ENCODE measurements around the gene LGALSL. TPM values are rescaled to one million over a fixed set of nuclear protein-coding genes. Genes with fewer than 3 reads are reported as not detected.

LGALSL gene
- total and polyA plus RNA-seq, 2 experiments from 2014 or later, result 0.43 to 0.60 TPM

GRCh38 chr2:64466478-64467085 is 12.6 kb downstream of the LGALSL start:
- Histone ChIP-seq H3K9me3 (ENCODE audit: low read depth) (no peaks in the 10 kb centered on the region), H4K20me1 (ENCODE audit: insufficient read depth) (no peaks in the 10 kb centered on the region), H3K4me1 (ENCODE audit: insufficient read depth) (peaks cover 12% of the 10 kb centered on the region), H3F3A (ENCODE audit: insufficient read depth) (peaks cover 12% of the 10 kb centered on the region), H3K4me2 (ENCODE audit: unreplicated experiment) (no peak overlapping the region), H2AFZ (no peak overlapping the region), H3K9me2 (ENCODE audit: insufficient read depth) (no peaks in the 10 kb centered on the region), H3K27me3 (replicated peaks; ENCODE audit: insufficient read depth) (peaks cover 29% of the 10 kb centered on the region), H3K4me3 (no peak overlapping the region), H3K27ac (no peak overlapping the region), H3K36me3 (ENCODE audit: low read depth) (no peaks in the 10 kb centered on the region), H3K9ac (no peak overlapping the region), H3K79me2 (ENCODE audit: insufficient read depth) (no peaks in the 10 kb centered on the region)
- TF ChIP-seq EZH2 (IDR thresholded peaks at IDR 0.05; ENCODE audit: insufficient read depth, poor library complexity, severe bottlenecking), result no peak
- TF ChIP-seq EZH2phosphoT487 (IDR thresholded peaks at IDR 0.05; ENCODE audit: insufficient read depth, low read depth), result no peak
- DNase-seq, result no peak
- in situ Hi-C loops (cut with MboI), result no loop called here
- 81 to 89% methylated on average over 6 of the region's 6 CpGs for WGBS, 2 experiments (ENCODE audit: low coverage in 1 of 2, low lambda C conversion rate in 2 of 2, missing lambda C conversion rate in 2 of 2)

- H3K9ac ChIP-seq, result no peak overlapping the region
- no peak overlapping the region for H3K27ac ChIP-seq
- WGBS, 2 experiments (ENCODE audit: low coverage in 1 of 2, low lambda C conversion rate in 2 of 2, missing lambda C conversion rate in 2 of 2), result 75 to 84% methylated on average over 8 of the region's 8 CpGs
- in situ Hi-C loops (cut with MboI), result no loop called here
- H3K9me2 ChIP-seq (ENCODE audit: insufficient read depth), result no peaks in the 10 kb centered on the region
- H3K36me3 ChIP-seq (ENCODE audit: low read depth), result no peaks in the 10 kb centered on the region
- TF ChIP-seq EZH2 (IDR thresholded peaks at IDR 0.05; ENCODE audit: insufficient read depth, poor library complexity, severe bottlenecking), result no peak
- no peak for TF ChIP-seq EZH2phosphoT487 (IDR thresholded peaks at IDR 0.05; ENCODE audit: insufficient read depth, low read depth)
- no peaks in the 10 kb centered on the region for H4K20me1 ChIP-seq (ENCODE audit: insufficient read depth)
- H3K4me3 ChIP-seq, result no peak overlapping the region
- H3K9me3 ChIP-seq (ENCODE audit: low read depth), result no peaks in the 10 kb centered on the region
- H3K27me3 ChIP-seq (replicated peaks; ENCODE audit: insufficient read depth), result peaks cover 35% of the 10 kb centered on the region
- no peaks in the 10 kb centered on the region for H3K79me2 ChIP-seq (ENCODE audit: insufficient read depth)
- H3F3A ChIP-seq (ENCODE audit: insufficient read depth), result peaks cover 12% of the 10 kb centered on the region
- H3K4me2 ChIP-seq (ENCODE audit: unreplicated experiment), result no peak overlapping the region
- peaks cover 12% of the 10 kb centered on the region for H3K4me1 ChIP-seq (ENCODE audit: insufficient read depth)
- H2AFZ ChIP-seq, result no peak overlapping the region
- no peak for DNase-seq
These were observed 13.3 kb downstream of the LGALSL start for GRCh38 chr2:64467096-64467843.

GRCh38 chr2:64469261-64469660 is 15.3 kb downstream of the LGALSL start:
- DNase-seq, result no peak
- Histone ChIP-seq H3K79me2 (ENCODE audit: insufficient read depth) (no peaks in the 10 kb centered on the region), H3F3A (ENCODE audit: insufficient read depth) (0 out of 2 replicates have a peak, but pooled peaks cover 2% of the 10 kb centered on the region), H3K4me3 (no peak overlapping the region), H3K9me3 (ENCODE audit: low read depth) (no peaks in the 10 kb centered on the region), H3K9ac (no peak overlapping the region), H3K36me3 (ENCODE audit: low read depth) (no peaks in the 10 kb centered on the region), H3K27ac (no peak overlapping the region), H3K27me3 (replicated peaks; ENCODE audit: insufficient read depth) (peaks cover 35% of the 10 kb centered on the region), H3K4me2 (ENCODE audit: unreplicated experiment) (no peak overlapping the region), H3K4me1 (ENCODE audit: insufficient read depth) (no peaks in the 10 kb centered on the region), H3K9me2 (ENCODE audit: insufficient read depth) (no peaks in the 10 kb centered on the region), H4K20me1 (ENCODE audit: insufficient read depth) (no peaks in the 10 kb centered on the region), H2AFZ (no peak overlapping the region)
- in situ Hi-C loops (cut with MboI), result no loop called here
- 43 to 45% methylated on average over 1 of the region's 1 CpG for WGBS, 2 experiments (ENCODE audit: low coverage in 1 of 2, low lambda C conversion rate in 2 of 2, missing lambda C conversion rate in 2 of 2)
- TF ChIP-seq EZH2phosphoT487 (IDR thresholded peaks at IDR 0.05; ENCODE audit: insufficient read depth, low read depth), result no peak
- TF ChIP-seq EZH2 (IDR thresholded peaks at IDR 0.05; ENCODE audit: insufficient read depth, poor library complexity, severe bottlenecking), result no peak

- Histone ChIP-seq H3K79me2 (ENCODE audit: insufficient read depth) (no peaks in the 10 kb centered on the region), H3K9me2 (ENCODE audit: insufficient read depth) (no peaks in the 10 kb centered on the region), H3K4me2 (ENCODE audit: unreplicated experiment) (no peak overlapping the region), H3K9ac (no peak overlapping the region), H3K27me3 (replicated peaks; ENCODE audit: insufficient read depth) (peaks cover 35% of the 10 kb centered on the region), H2AFZ (no peak overlapping the region), H3K27ac (no peak overlapping the region), H3K4me3 (no peak overlapping the region), H3F3A (ENCODE audit: insufficient read depth) (no peaks in the 10 kb centered on the region), H3K4me1 (ENCODE audit: insufficient read depth) (no peaks in the 10 kb centered on the region), H4K20me1 (ENCODE audit: insufficient read depth) (no peaks in the 10 kb centered on the region), H3K9me3 (ENCODE audit: low read depth) (no peaks in the 10 kb centered on the region), H3K36me3 (ENCODE audit: low read depth) (no peaks in the 10 kb centered on the region)
- in situ Hi-C loops (cut with MboI), result no loop called here
- TF ChIP-seq EZH2phosphoT487 (IDR thresholded peaks at IDR 0.05; ENCODE audit: insufficient read depth, low read depth) (no peak), EZH2 (IDR thresholded peaks at IDR 0.05; ENCODE audit: insufficient read depth, poor library complexity, severe bottlenecking) (no peak)
- 78 to 86% methylated on average over 3 of the region's 3 CpGs for WGBS, 2 experiments (ENCODE audit: low coverage in 1 of 2, low lambda C conversion rate in 2 of 2, missing lambda C conversion rate in 2 of 2)
- DNase-seq, result no peak
These were observed 16.1 kb downstream of the LGALSL start for GRCh38 chr2:64470071-64470470.

Data from GM23248 (cell line).